Panc1 (cell line): ENCODE data around the gene CTRB2. TPM values are rescaled to one million over a fixed set of nuclear protein-coding genes. Genes with fewer than 3 reads are reported as not detected.

Source experiments
- ATAC-seq: fragments of 200-7000 bp; cut with Tn5 transposase; 2 replicates; pipeline ENCODE4 v1.9.1; 2020; ENCODE audit warnings: mild to moderate bottlenecking, moderate library complexity
- BruUV-seq: library from RNA; stranded (reverse); fragments of 400-500 nt; replicated peaks from 2 replicates; lab custom pipeline; 2021; lab: Mats Ljungman, UMichigan
- CTCF ChIA-PET: fragments of 300-600 bp; sonication (Branson Sonifier 250); formaldehyde crosslinking; loops from one replicate; lab custom pipeline; 2022; ENCODE audit warnings: antibody characterized with exemption; lab: Charles Lee
- POLR2A ChIA-PET: fragments of 300-600 bp; sonication (Branson Sonifier 250); formaldehyde crosslinking; loops from one replicate; lab custom pipeline; 2022; ENCODE audit warnings: antibody characterized with exemption; lab: Charles Lee
- DNase-seq: peaks from one replicate; pipeline ENCODE4 v3.0.0-alpha.2; 2010; ENCODE audit warnings: low read depth, low spot score
- H3K27ac ChIP-seq: 2 replicates; pipeline ENCODE4 v1.5.1; 2011; ENCODE audit warnings: mild to moderate bottlenecking, low read length, inconsistent platforms
- H3K27me3 ChIP-seq: fragments of 200-500 bp; sonication (Bioruptor generic); 2 replicates; pipeline ENCODE4 v1.6.0; 2014; ENCODE audit warnings: low read length, inconsistent platforms; ENCODE audit not compliant: control insufficient read depth, insufficient read depth
- H3K36me3 ChIP-seq: fragments of 200-500 bp; sonication (Bioruptor generic); 2 replicates; pipeline ENCODE4 v1.5.1; 2014; ENCODE audit warnings: inconsistent platforms, mild to moderate bottlenecking, low read length, moderate library complexity; ENCODE audit not compliant: control insufficient read depth, insufficient read depth
- H3K4me1 ChIP-seq: 2 replicates; pipeline ENCODE4 v1.5.1; 2011; ENCODE audit warnings: inconsistent platforms, mild to moderate bottlenecking, low read length, moderate library complexity; ENCODE audit not compliant: control insufficient read depth, insufficient read depth
- H3K4me3 ChIP-seq, 2 experiments: 2 replicates each; pipeline ENCODE4 v1.5.1; 2011 to 2012; ENCODE audit warnings: low read depth in 2 of 2, low read length in 2 of 2, mild to moderate bottlenecking in 2 of 2, inconsistent platforms in 1 of 2, moderate library complexity in 1 of 2
- H3K9me3 ChIP-seq: fragments of 200-500 bp; sonication (Bioruptor generic); 2 replicates; pipeline ENCODE4 v1.5.1; 2014; ENCODE audit warnings: low read depth, mild to moderate bottlenecking, inconsistent platforms, low read length, moderate library complexity; ENCODE audit not compliant: control insufficient read depth, insufficient read depth
- CTCF ChIP-seq: fragments of 450-650 bp; IDR thresholded peaks from 2 replicates; pipeline ENCODE4 v1.5.1; 2017; ENCODE audit warnings: mild to moderate bottlenecking
- POLR2AphosphoS5 ChIP-seq: IDR thresholded peaks from 2 replicates; pipeline ENCODE4 v1.6.1; 2012; ENCODE audit warnings: mild to moderate bottlenecking, low read depth, low read length, moderate library complexity
- REST ChIP-seq, 2 experiments: IDR thresholded peaks; 2 replicates each; pipeline ENCODE4 v1.6.1; 2011 to 2012; ENCODE audit warnings: low read depth in 2 of 2, control low read depth in 1 of 2, low read length in 1 of 2, mild to moderate bottlenecking in 1 of 2, moderate library complexity in 1 of 2; ENCODE audit not compliant: insufficient read depth in 1 of 2
- SIN3A ChIP-seq: IDR thresholded peaks from 2 replicates; pipeline ENCODE4 v1.6.1; 2012; ENCODE audit warnings: low read depth, mild to moderate bottlenecking, low read length, moderate library complexity, borderline replicate concordance; ENCODE audit not compliant: insufficient read depth
- TCF7L2 ChIP-seq: IDR thresholded peaks from 2 replicates; pipeline ENCODE4 v1.6.1; 2011; ENCODE audit warnings: mild to moderate bottlenecking, low read depth, low read length, inconsistent platforms
- in situ Hi-C: cut with HindIII; loops from 2 replicates; pipeline ENCODE4 v1.10.0; 2016; ENCODE audit warnings: low sequenced_read_pairs, low pct_unique_long_range_greater_than_20kb
- intact Hi-C: fragments of 100-400 bp; cut with micrococcal nuclease; formaldehyde crosslinking; loops from one replicate; pipeline ENCODE4 v1.10.0; 2022; ENCODE audit not compliant: unreplicated experiment
- total RNA-seq: library from RNA; stranded (reverse); gene quantifications from one replicate; pipeline ENCODE4 v1.2.1, GENCODE V29; 2021; ENCODE audit not compliant: unreplicated experiment

The CTRB2 gene
- total RNA-seq, 1 experiment from 2014 or later = 5.0 TPM

- no peaks in the 10 kb centered on the region for H3K4me1 ChIP-seq
- no peak overlapping the region for H3K4me3 ChIP-seq
- POLR2A ChIA-PET = no interaction called here
- H3K9me3 ChIP-seq = no peaks in the 10 kb centered on the region
- DNase-seq = no peak
- CTCF ChIA-PET = interaction anchor here (0.6 kb wide), 1 partner anchor 10 kb away, joined by 4 read pairs; no protein-coding TSS in a partner anchor
- TF ChIP-seq TCF7L2 = no peak
- TF ChIP-seq SIN3A = no peak
- no peak for TF ChIP-seq CTCF
- no peak for TF ChIP-seq POLR2AphosphoS5
- TF ChIP-seq REST (IDR thresholded peaks at IDR 0.05; ENCODE audit: insufficient read depth in 1 of 2, low read depth in 2 of 2, low read length in 1 of 2) = no peak
- no peaks in the 10 kb centered on the region for H3K36me3 ChIP-seq
- no peaks in the 10 kb centered on the region for H3K27me3 ChIP-seq
- no peak overlapping the region for H3K27ac ChIP-seq
- in situ Hi-C loops = no loop called here
- no TSS peak for BruUV-seq
- no peak for ATAC-seq
- intact Hi-C loops = no loop called here
Measured at GRCh38 chr16:75208861-75209505, 2.0 kb upstream of the CTRB2 start.

- ChIA-PET CTCF (no interaction called here), POLR2A (no interaction called here)
- TF ChIP-seq CTCF = no peak
- TF ChIP-seq REST (IDR thresholded peaks at IDR 0.05; ENCODE audit: insufficient read depth in 1 of 2, low read depth in 2 of 2, low read length in 1 of 2) = no peak
- TF ChIP-seq SIN3A = no peak
- DNase-seq (no peak), ATAC-seq (no peak)
- BruUV-seq = no TSS peak
- intact Hi-C loops (no loop called here), in situ Hi-C loops (no loop called here)
- Histone ChIP-seq H3K4me1 (no peaks in the 10 kb centered on the region), H3K9me3 (no peaks in the 10 kb centered on the region), H3K27ac (no peak overlapping the region), H3K36me3 (no peaks in the 10 kb centered on the region), H3K4me3 (no peak overlapping the region), H3K27me3 (no peaks in the 10 kb centered on the region)
Measured at GRCh38 chr16:75208242-75208825, 1.4 kb upstream of the CTRB2 start.
